GM19468 (cell line): ENCODE measurements around the gene SMAD5.

ENCODE experiments used
- ATAC-seq: cut with Tn5 transposase; IDR thresholded peaks from one replicate; pipeline ENCODE4 v1.9.1; 2021; ENCODE audit warnings: mild to moderate bottlenecking, moderate library complexity, moderate number of reproducible peaks; ENCODE audit not compliant: unreplicated experiment; ENCODE audit errors: extremely low read depth

The SMAD5 gene

GRCh38 chr5:136210259-136210658 is 77.6 kb downstream of the SMAD5 start:
- ATAC-seq: no peak

DNA sequence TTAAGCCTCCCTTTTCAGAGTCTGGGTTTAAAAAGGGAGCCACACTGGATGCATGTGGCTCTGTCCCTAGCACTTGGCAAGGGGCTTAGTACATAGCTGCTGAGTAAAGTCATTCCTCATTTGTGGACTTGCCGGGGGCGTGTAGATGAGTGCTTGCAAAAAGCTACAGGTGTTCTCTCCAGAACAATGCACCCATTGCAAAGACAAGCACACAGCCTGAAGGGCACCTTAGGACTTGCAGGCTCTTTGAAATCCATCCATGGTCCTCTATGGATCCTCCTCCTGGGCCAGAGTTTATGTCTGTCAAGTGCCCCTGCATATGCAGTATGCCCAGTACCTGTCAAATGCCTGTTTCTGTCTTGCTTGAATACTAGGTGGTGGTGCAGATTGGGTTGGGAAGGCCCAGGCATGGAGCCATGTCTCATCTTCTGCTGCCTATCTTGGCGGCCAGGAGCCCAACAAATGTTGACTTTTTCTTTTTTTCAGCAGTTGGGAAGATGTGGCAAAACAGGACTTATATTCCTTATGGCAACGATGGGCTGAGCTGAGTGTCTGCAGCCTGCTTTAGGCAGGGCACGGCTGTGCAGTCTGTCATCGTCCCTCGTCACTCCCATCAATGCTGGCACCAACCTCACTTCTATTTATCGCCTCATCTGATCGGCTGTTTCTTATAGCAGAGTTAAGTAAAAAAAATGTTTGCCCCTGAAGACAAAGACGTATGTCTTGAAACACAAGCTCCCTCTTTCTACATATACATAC is 78.8 kb downstream of the SMAD5 start:
- no peak for ATAC-seq

- no peak for ATAC-seq
Measured at GRCh38 chr5:136212252-136212721, 79.6 kb downstream of the SMAD5 start.

- ATAC-seq: no peak
Measured at GRCh38 chr5:136213919-136214493, 81.4 kb downstream of the SMAD5 start.

- no peak for ATAC-seq
Measured at GRCh38 chr5:136215812-136216211, 83.2 kb downstream of the SMAD5 start.

- no peak for ATAC-seq
Measured at GRCh38 chr5:136216230-136216629, 83.6 kb downstream of the SMAD5 start.

- ATAC-seq: no peak
Measured at GRCh38 chr5:136221340-136221739, 88.7 kb downstream of the SMAD5 start.

GRCh38 chr5:136222580-136223235 is 90.1 kb downstream of the SMAD5 start:
- no peak for ATAC-seq

- ATAC-seq: no peak
Measured at GRCh38 chr5:136225796-136226195, 93.2 kb downstream of the SMAD5 start.

DNA sequence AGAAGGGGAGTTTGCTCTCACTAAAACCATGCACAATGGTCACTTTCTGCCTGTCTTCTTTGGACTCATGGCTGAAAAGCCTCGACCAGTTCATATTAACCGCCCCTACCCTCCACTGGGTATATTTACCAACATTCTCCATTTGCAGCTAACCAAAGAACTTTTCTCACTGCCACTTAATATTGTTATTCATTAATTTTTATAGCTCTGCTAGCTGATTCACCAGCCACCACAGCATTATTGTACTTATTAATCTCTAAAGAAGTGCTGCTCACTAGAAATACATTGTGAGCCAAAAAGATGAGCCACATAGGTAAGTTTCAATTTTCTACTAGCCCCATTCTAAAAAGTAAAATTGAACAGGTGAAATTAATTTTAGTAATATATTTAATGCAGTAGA is 93.8 kb downstream of the SMAD5 start:
- no peak for ATAC-seq

GRCh38 chr5:136228136-136228757 is 95.6 kb downstream of the SMAD5 start:
- ATAC-seq: no peak

DNA sequence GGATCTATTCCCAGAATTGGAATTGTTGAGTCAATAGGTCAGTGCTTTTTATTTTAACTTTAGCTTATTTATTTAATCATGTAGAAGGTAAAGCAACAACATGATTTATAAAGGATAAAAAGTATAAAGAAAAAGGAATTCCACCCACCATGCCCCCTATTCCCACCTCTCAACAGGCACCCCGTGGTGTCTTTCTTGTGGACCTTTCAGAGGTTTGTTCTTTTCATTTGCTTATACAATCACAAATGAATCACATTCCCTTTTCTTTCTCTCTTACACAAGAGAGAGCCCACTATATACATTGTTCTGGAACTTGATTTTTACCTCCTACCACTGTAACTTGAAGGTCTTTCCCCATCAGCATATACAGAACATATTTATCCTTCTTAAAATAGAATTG is 97.5 kb downstream of the SMAD5 start:
- no peak for ATAC-seq

DNA sequence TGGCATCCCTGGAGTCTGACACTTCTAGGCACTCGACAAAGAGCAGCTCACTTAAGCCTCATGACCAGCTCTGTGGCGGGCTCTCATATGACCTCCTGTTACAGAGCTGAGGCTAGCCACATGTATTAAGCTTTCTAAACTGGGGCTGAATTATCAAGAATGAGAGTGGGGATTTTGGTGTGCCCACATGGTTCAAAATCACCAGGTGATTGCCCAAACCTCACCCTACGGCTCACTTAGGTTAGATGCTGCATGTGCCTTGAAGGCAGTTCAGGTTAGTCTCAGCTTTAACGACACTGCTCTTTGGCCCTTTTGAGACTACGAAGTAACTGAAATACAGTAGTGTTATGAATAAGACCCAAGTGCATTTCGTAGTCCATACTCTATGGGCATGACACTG is 99.7 kb downstream of the SMAD5 start:
- peak; percentile 33 for ATAC-seq
